Peyer's patch (tissue), 4 donors: ENCODE data around the gene HACD3.

Experiments used
- CTCF ChIP-seq, 6 experiments: fragments of 450-650 bp in 4 of 6; fragments of 200-600 bp in 2 of 6; sonication (generic) in 1 of 6; IDR thresholded peaks; one replicate each; pipeline ENCODE4 v1.5.1; 2017 to 2019; ENCODE audit warnings: antibody characterized with exemption in 6 of 6, mild to moderate bottlenecking in 3 of 6, moderate library complexity in 1 of 6
- POLR2A ChIP-seq, 2 donors: fragments of 450-650 bp; IDR thresholded peaks; one replicate each; pipeline ENCODE4 v1.5.1; 2017; ENCODE audit warnings: antibody characterized with exemption in 2 of 2, mild to moderate bottlenecking in 2 of 2, moderate library complexity in 2 of 2

GRCh38 chr15:65540314-65540713 lies 10.1 kb downstream of the HACD3 start:
- TF ChIP-seq CTCF (IDR thresholded peaks at IDR 0.05) = no peak
- TF ChIP-seq POLR2A (IDR thresholded peaks at IDR 0.05) = no peak
